ENCODE measurements around the gene ADA. TPM values are rescaled to one million over a fixed set of nuclear protein-coding genes. Genes with fewer than 3 reads are reported as not detected.

Gene ADA
- total and polyA plus RNA-seq, 3 donors from 2014 or later: 8.2 to 11.2 (median 10.0) TPM

DNA sequence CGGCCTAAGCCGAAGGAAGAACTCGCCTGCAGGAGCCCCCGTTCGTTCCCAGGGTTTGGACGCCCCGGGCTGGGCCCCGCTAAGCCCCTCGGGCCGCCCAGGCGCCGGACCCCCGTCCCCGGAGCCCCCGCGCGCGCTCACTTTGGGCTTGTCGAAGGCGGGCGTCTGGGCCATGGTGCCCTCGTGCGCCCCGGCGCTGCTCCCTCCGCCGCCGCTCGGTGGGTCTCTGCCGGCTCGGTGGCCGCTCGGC, 140 bp downstream of the ADA start:
- peak overlapping the region; percentile 52 to 78 for H3K4me3 ChIP-seq
- H3K4me1 ChIP-seq: peaks cover 9% of the 10 kb centered on the region
- H3K27me3 ChIP-seq: no peaks in the 10 kb centered on the region
- intact Hi-C loops (cut with DNase I; ENCODE audit: low total_unique reads): no loop called here
- H3K27ac ChIP-seq: peak overlapping the region; percentile 12 to 65
- DNase-seq: no peak
- no peaks in the 10 kb centered on the region for H3K36me3 ChIP-seq (ENCODE audit: low read depth, missing control alignments)
- WGBS, 2 donors: 2% methylated on average over 26 of the region's 33 CpGs; no CpG with 5 or more reads in 1 of the 2 donors
- TF ChIP-seq POLR2A (IDR thresholded peaks at IDR 0.05) (no peak), CTCF (IDR thresholded peaks at IDR 0.05) (no peak)
- no peaks in the 10 kb centered on the region for H3K9me3 ChIP-seq

DNA sequence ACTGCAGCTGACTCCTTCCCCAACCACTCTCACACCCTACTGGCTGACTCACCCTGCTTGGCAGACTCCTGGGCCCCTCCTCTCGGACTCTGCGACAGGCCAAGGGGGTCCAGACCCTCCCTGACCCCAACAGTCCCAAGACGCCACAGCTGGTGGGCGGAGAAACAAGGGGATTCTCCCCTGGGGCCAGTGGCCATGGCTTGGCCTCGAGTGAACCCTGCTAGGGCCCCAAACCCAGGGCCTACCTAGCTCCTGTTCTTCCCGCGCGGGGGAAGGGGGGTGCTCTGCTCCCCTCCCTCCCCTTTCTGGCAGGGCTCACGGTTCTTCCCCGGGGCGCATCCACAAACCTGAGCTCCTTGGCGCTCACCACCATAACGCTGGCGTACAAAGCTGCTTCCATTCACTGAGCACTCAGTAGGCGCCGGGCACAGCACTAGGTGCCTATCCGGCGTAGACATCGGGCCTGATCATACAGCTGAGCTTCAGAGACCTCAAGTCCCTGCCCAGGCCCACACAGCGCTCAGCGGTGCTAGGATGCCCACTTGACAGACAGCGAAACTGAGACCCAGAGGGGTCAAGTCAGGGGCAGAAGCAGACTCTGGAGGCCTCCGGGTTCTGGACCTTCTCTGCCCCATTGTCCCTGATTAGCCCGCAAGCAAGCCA, 597 bp downstream of the ADA start:
- 29 to 46% methylated on average over 11 to 22 of the region's 24 CpGs for WGBS, 2 donors
- Histone ChIP-seq H3K27ac (peak overlapping the region; percentile 12 to 65), H3K36me3 (ENCODE audit: low read depth, missing control alignments) (no peaks in the 10 kb centered on the region), H3K4me1 (peaks cover 9% of the 10 kb centered on the region), H3K4me3 (peak overlapping the region; percentile 52 to 78), H3K9me3 (no peaks in the 10 kb centered on the region), H3K27me3 (no peaks in the 10 kb centered on the region)
- intact Hi-C loops (cut with DNase I; ENCODE audit: low total_unique reads): no loop called here
- TF ChIP-seq POLR2A (IDR thresholded peaks at IDR 0.05) (no peak), CTCF (IDR thresholded peaks at IDR 0.05) (no peak)
- DNase-seq: no peak

DNA sequence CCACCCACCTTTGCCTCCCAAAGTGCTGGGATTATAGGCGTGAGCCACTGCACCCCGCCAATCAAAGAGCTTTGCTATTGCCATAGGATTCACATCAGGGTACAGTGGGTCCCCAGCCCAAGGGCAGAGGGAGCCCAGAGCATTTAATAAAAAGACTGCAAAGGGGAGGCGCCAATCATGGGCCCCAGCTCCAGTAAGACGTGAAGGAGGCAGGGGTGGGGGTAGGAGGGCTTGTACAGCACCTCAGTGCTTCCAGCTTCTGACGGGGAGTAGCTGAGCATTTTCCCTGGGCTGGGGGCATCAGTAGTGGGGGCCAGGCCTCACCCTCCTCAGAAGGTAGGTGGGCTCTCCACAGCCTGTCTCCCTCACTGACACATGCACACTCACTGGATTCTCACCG, 1.5 kb downstream of the ADA start:
- Histone ChIP-seq H3K4me1 (peaks cover 9% of the 10 kb centered on the region), H3K9me3 (no peaks in the 10 kb centered on the region), H3K36me3 (ENCODE audit: low read depth, missing control alignments) (no peaks in the 10 kb centered on the region), H3K27ac (no peak overlapping the region), H3K4me3 (no peak overlapping the region), H3K27me3 (no peaks in the 10 kb centered on the region)
- DNase-seq: no peak
- intact Hi-C loops (cut with DNase I; ENCODE audit: low total_unique reads): no loop called here
- 76 to 77% methylated on average over 6 of the region's 6 CpGs for WGBS, 2 donors
- TF ChIP-seq CTCF (IDR thresholded peaks at IDR 0.05) (no peak), POLR2A (IDR thresholded peaks at IDR 0.05) (no peak)

DNA sequence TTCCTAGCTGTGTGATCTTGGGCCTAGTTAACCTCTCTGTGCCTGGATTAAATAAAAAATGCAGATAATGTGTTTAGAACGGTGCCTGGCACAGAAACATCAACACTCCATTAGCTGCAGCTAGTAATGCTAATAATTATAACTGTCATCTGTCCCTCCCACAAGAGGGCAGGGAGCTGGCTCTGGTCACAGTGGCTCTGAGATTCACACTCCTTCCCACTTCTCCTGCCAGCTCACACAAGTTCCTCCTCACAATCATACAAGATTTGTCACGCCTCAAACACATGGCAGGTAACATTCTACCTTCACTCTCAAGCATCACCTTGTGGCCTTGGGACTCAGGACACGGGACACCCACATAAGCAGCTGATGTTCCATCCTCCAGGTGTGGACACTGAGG, 2.4 kb downstream of the ADA start:
- WGBS, 2 donors: 84 to 92% methylated on average over 3 of the region's 3 CpGs
- Histone ChIP-seq H3K4me1 (peaks cover 9% of the 10 kb centered on the region), H3K27ac (no peak overlapping the region), H3K36me3 (ENCODE audit: low read depth, missing control alignments) (no peaks in the 10 kb centered on the region), H3K9me3 (no peaks in the 10 kb centered on the region), H3K27me3 (no peaks in the 10 kb centered on the region), H3K4me3 (no peak overlapping the region)
- TF ChIP-seq POLR2A (IDR thresholded peaks at IDR 0.05) (no peak), CTCF (IDR thresholded peaks at IDR 0.05) (no peak)
- intact Hi-C loops (cut with DNase I; ENCODE audit: low total_unique reads): no loop called here
- DNase-seq: no peak

DNA sequence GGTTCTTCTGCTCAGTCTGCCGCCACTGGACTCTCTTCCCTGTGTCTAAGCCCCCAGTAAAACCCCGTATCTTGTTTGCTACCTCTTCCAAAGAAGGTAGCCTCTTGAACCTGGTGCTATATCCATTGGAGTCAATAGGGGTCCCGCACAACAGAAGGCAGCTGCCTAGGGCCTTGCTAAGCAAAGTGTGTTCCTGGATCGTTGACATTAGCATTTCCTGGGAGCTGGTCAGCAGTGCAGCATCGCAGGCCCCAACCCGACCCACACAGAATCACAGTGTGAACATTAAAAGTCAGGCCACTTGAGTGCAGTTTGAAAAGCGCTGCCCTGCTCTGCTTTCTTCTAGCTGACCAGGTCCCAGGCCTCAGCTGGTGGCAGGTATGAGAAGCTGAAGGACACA, 2.9 kb downstream of the ADA start:
- no peak for TF ChIP-seq POLR2A (IDR thresholded peaks at IDR 0.05)
- Histone ChIP-seq H3K27ac (no peak overlapping the region), H3K9me3 (no peaks in the 10 kb centered on the region), H3K4me3 (no peak overlapping the region), H3K4me1 (peaks cover 9% of the 10 kb centered on the region), H3K27me3 (no peaks in the 10 kb centered on the region), H3K36me3 (ENCODE audit: low read depth, missing control alignments) (no peaks in the 10 kb centered on the region)
- intact Hi-C loops (cut with DNase I; ENCODE audit: low total_unique reads): no loop called here
- no peak for DNase-seq
- 73 to 85% methylated on average over 4 to 7 of the region's 7 CpGs for WGBS, 2 donors

Measured in testis (tissue), 3 donors.